K562 (cell line): ENCODE results near the gene CHST1. TPM values are rescaled to one million over a fixed set of nuclear protein-coding genes. Genes with fewer than 3 reads are reported as not detected.

Experiments used
- ATAC-seq: fragments of 200-7000 bp; cut with Tn5 transposase; 3 replicates; pipeline ENCODE4 v1.9.1; 2020; ENCODE audit warnings: moderate library complexity
- BruUV-seq: library from RNA; stranded (reverse); fragments of 400-500 nt; replicated peaks from 2 replicates; lab custom pipeline; 2021; lab: Mats Ljungman, UMichigan
- CTCF ChIA-PET: fragments of 300-600 bp; formaldehyde crosslinking; extraction: SDS; loops from one replicate; lab custom pipeline; 2021; ENCODE audit warnings: low intra/inter-chr PET ratio; lab: Yijun Ruan, JAX
- POLR2A ChIA-PET: fragments of 300-600, 350-650 bp; sonication (Branson Sonifier 250); formaldehyde crosslinking; extraction: SDS; loops from one replicate; lab custom pipeline; 2021; ENCODE audit warnings: antibody characterized with exemption, inconsistent platforms; lab: Yijun Ruan, JAX
- DNase-seq, 4 experiments: peaks; one replicate each; pipeline versions ENCODE4 v3.0.0 to v3.0.0-alpha.2; 2011 to 2018; ENCODE audit warnings: low spot score in 3 of 4, mixed read lengths in 3 of 4; ENCODE audit errors: extremely low read depth in 1 of 4
- FAIRE-seq: peaks from 2 replicates; lab custom pipeline; 2011; peaks lifted over from hg19 to GRCh38; lab: Jason Lieb, UNC
- H2AFZ ChIP-seq: 2 replicates; pipeline ENCODE4 v1.6.0; 2011; ENCODE audit warnings: low read depth, low read length, control low read depth, inconsistent platforms
- H3K27ac ChIP-seq: fragments of 200-600 bp; 3 replicates; pipeline ENCODE4 v1.8.0; 2011; ENCODE audit warnings: low read depth, mild to moderate bottlenecking, control low read depth, inconsistent platforms, low read length, moderate library complexity, mixed read lengths; ENCODE audit errors: extremely low read depth
- H3K27me3 ChIP-seq, 2 experiments: fragments of 300-600 bp in 1 of 2; 2 replicates in 1 of 2; 3 replicates in 1 of 2; pipeline versions ENCODE4 v1.6.0 to v1.8.0; 2011; ENCODE audit warnings: inconsistent platforms in 2 of 2, low read length in 2 of 2, mild to moderate bottlenecking in 1 of 2, mixed read lengths in 1 of 2, moderate library complexity in 1 of 2; ENCODE audit not compliant: control insufficient read depth in 2 of 2, insufficient read depth in 2 of 2
- H3K36me3 ChIP-seq: fragments of 300-600 bp; 3 replicates; pipeline ENCODE4 v1.8.0; 2011; ENCODE audit warnings: mild to moderate bottlenecking, low read length, inconsistent platforms; ENCODE audit not compliant: control insufficient read depth, insufficient read depth
- H3K4me1 ChIP-seq, 2 experiments: fragments of 200-600 bp in 1 of 2; replicated peaks in 1 of 2; 2 replicates in 1 of 2; 3 replicates in 1 of 2; pipeline versions ENCODE4 v1.5.1 to v1.8.0; 2011; ENCODE audit warnings: inconsistent platforms in 2 of 2, low read length in 2 of 2, mild to moderate bottlenecking in 1 of 2, mixed read lengths in 1 of 2, moderate library complexity in 1 of 2; ENCODE audit not compliant: control insufficient read depth in 2 of 2, insufficient read depth in 2 of 2
- H3K4me2 ChIP-seq: 2 replicates; pipeline ENCODE4 v1.6.1; 2011; ENCODE audit warnings: low read length, control low read depth, inconsistent platforms, mixed read lengths; ENCODE audit not compliant: insufficient read depth
- H3K4me3 ChIP-seq: fragments of 200-600 bp; sonication (generic), shearing (Covaris generic); 2 replicates; pipeline ENCODE4 v1.5.1; 2016; ENCODE audit warnings: control low read depth, inconsistent platforms
- H3K79me2 ChIP-seq: fragments of 200-600 bp; 3 replicates; pipeline ENCODE4 v1.8.0; 2011; ENCODE audit warnings: low read length, inconsistent platforms; ENCODE audit not compliant: control insufficient read depth, insufficient read depth
- H3K9ac ChIP-seq, 2 experiments: 2 replicates each; pipeline versions ENCODE4 v1.6.0 to v1.6.1; 2011; ENCODE audit warnings: low read depth in 2 of 2, low read length in 2 of 2, control low read depth in 1 of 2, inconsistent platforms in 1 of 2, mild to moderate bottlenecking in 1 of 2, mixed read lengths in 1 of 2; ENCODE audit not compliant: insufficient read depth in 1 of 2
- H3K9me1 ChIP-seq: one replicate; pipeline ENCODE4 v1.6.0; 2011; ENCODE audit warnings: inconsistent platforms, mild to moderate bottlenecking, low read length, moderate library complexity; ENCODE audit not compliant: control insufficient read depth, insufficient read depth
- H3K9me3 ChIP-seq: replicated peaks from 2 replicates; pipeline ENCODE4 v1.5.1; 2011; ENCODE audit warnings: low read depth, low read length, inconsistent platforms; ENCODE audit not compliant: control insufficient read depth, insufficient read depth
- H4K20me1 ChIP-seq: replicated peaks from 2 replicates; pipeline ENCODE4 v1.6.1; 2011; ENCODE audit warnings: low read length, inconsistent platforms, mixed read lengths; ENCODE audit not compliant: control insufficient read depth, insufficient read depth
- CTCF ChIP-seq, 3 experiments: IDR thresholded peaks in 2 of 3; conservative IDR thresholded peaks in 1 of 3; 2 replicates each; pipeline ENCODE4 v1.5.1; 2011 to 2012; ENCODE audit warnings: low read length in 3 of 3, mild to moderate bottlenecking in 3 of 3, control low read depth in 2 of 3, improper control_type of control experiment in 1 of 3, inconsistent platforms in 1 of 3, low read depth in 1 of 3, mixed read lengths in 1 of 3, moderate library complexity in 1 of 3; ENCODE audit not compliant: insufficient read depth in 2 of 3
- RAD21 ChIP-seq, 2 experiments: fragments of 250-450 bp in 1 of 2; fragments of 450-650 bp in 1 of 2; sonication (Bioruptor Pico) in 1 of 2; formaldehyde crosslinking in 1 of 2; IDR thresholded peaks in 1 of 2; conservative IDR thresholded peaks in 1 of 2; 2 replicates each; pipeline versions ENCODE4 v1.4.0 to v1.8.0; 2020 to 2022; ENCODE audit warnings: mild to moderate bottlenecking in 2 of 2, moderate library complexity in 1 of 2
- TCFL5 ChIP-seq: fragments of 250-450 bp; sonication (Bioruptor Pico); conservative IDR thresholded peaks from 2 replicates; pipeline ENCODE4 v1.6.1; 2021; ENCODE audit warnings: mild to moderate bottlenecking, moderate library complexity, matching md5 sums
- WGBS: fragments of 100-300 bp; shearing (Covaris generic); methylation state at CpG from one replicate; pipeline ENCODE4 v1.1.6; 2016; ENCODE audit warnings: low coverage, mixed read lengths; ENCODE audit not compliant: insufficient coverage; ENCODE audit errors: missing lambda C conversion rate; 5-methylcytosine and 5-hydroxymethylcytosine counted together
- in situ Hi-C: fragments of 300-500 bp; cut with MboI; formaldehyde crosslinking; loops from 4 replicates; pipeline ENCODE4 v1.15.0; 2018; ENCODE audit warnings: inconsistent platforms, mixed read lengths
- intact Hi-C: fragments of 100-400 bp; cut with micrococcal nuclease; formaldehyde crosslinking; loops from 2 replicates; pipeline ENCODE4 v1.14.2; 2022
- polyA plus RNA-seq, 8 experiments: library from polyadenylated mRNA; depleted of rRNA in 4 of 8; stranded (reverse) in 5 of 8; unstranded in 3 of 8; fragments of >200 nt; fragmentation: Nextera tagmentation in 2 of 8; fragmentation: Illumina TruSeq in 1 of 8; extraction: Ambion mirVana in 2 of 8; extraction: Trizol in 1 of 8; gene quantifications; 2 replicates each; pipeline versions ENCODE4 v1.2.1 to v1.2.3, GENCODE V29; 2011 to 2014; ENCODE audit warnings: inconsistent platforms in 1 of 8, missing spikeins in 1 of 8
- total RNA-seq, 7 experiments: library from RNA; depleted of rRNA in 6 of 7; stranded (reverse); fragments of >200 nt in 6 of 7; fragmentation: Illumina TruSeq in 2 of 7; extraction: Trizol in 2 of 7; gene quantifications; 2 replicates each; pipeline versions ENCODE4 v1.2.1 to v1.2.3, GENCODE V29; 2011 to 2021; ENCODE audit warnings: low replicate concordance in 1 of 7

The CHST1 gene
- total and polyA plus RNA-seq, 9 of the 15 experiments (the other 6 are each of a cell fraction or from before 2014, with no cell fraction given): 0.04 to 0.32 (median 0.18) TPM; not detected in 4

- H3K27me3 ChIP-seq: peaks cover 4 to 38% of the 10 kb centered on the region in 2 experiments; a peak in 2 of 5 replicates
- H3K9me3 ChIP-seq: no peaks in the 10 kb centered on the region
- TF ChIP-seq RAD21 (CRISPR knock-in tag; conservative IDR thresholded peaks at IDR 0.05 in 1 of 2, IDR thresholded peaks at IDR 0.05 in 1 of 2) (peak in 1 of 2 experiments; percentile 26; a peak in 2 of 4 replicates), TCFL5 (CRISPR knock-in tag) (no peak), CTCF (IDR thresholded peaks at IDR 0.05 in 2 of 3, conservative IDR thresholded peaks at IDR 0.05 in 1 of 3; ENCODE audit: insufficient read depth in 2 of 3, low read depth in 1 of 3, low read length in 3 of 3) (peak in 2 of 3 experiments; percentile 23 to 37; a peak in 2 of 6 replicates)
- ATAC-seq (peak; percentile 79), FAIRE-seq (no peak), DNase-seq (peak in 1 of 4 experiments; percentile 16)
- H3K4me1 ChIP-seq: no peaks in the 10 kb centered on the region
- H2AFZ ChIP-seq: no peak overlapping the region
- POLR2A ChIA-PET: interaction anchor here (0.6 kb wide), 2 partner anchors 23 to 30 kb away, joined by 3 read pairs; no protein-coding TSS in a partner anchor
- no peaks in the 10 kb centered on the region for H3K79me2 ChIP-seq
- no peak overlapping the region for H3K27ac ChIP-seq
- CTCF ChIA-PET: no interaction called here
- H3K9me1 ChIP-seq: no peaks in the 10 kb centered on the region
- in situ Hi-C loops (no loop called here), intact Hi-C loops (loop anchor here (1.0 kb wide), 1 partner anchor 92 kb away; no protein-coding TSS in a partner anchor)
- 2% methylated on average over 7 of the region's 7 CpGs for WGBS
- H3K36me3 ChIP-seq: no peaks in the 10 kb centered on the region
- H3K4me2 ChIP-seq: no peak overlapping the region
- no peak overlapping the region for H3K9ac ChIP-seq
- H3K4me3 ChIP-seq: no peak overlapping the region
- no TSS peak for BruUV-seq
- H4K20me1 ChIP-seq: 0 out of 2 replicates have a peak, but pooled peaks cover 2% of the 10 kb centered on the region
Measured at GRCh38 chr11:45678976-45679375, 13.6 kb upstream of the CHST1 start.
